ENCODE measurements around the gene ZBTB8OS. TPM values are rescaled to one million over a fixed set of nuclear protein-coding genes. Genes with fewer than 3 reads are reported as not detected.

The ZBTB8OS gene
- total and polyA plus RNA-seq, 9 of the 15 experiments (the other 6 are each of a cell fraction or from before 2014, with no cell fraction given) = 54.8 to 230 (median 107) TPM

- TF ChIP-seq ZBTB11 (CRISPR knock-in tag; IDR thresholded peaks at IDR 0.05) (peak in 1 of 3 experiments; percentile 30; a peak in 3 of 6 replicates), RBM17 (IDR thresholded peaks at IDR 0.05; ENCODE audit: borderline replicate concordance, low read depth, low read length) (no peak), NBN (IDR thresholded peaks at IDR 0.05; ENCODE audit: low read depth) (no peak), TGIF2 (CRISPR knock-in tag; IDR thresholded peaks at IDR 0.05) (no peak), PHF20 (IDR thresholded peaks at IDR 0.05; ENCODE audit: partially characterized antibody) (peak; percentile 61), ZNF280B (CRISPR knock-in tag; IDR thresholded peaks at IDR 0.05) (no peak), MCM5 (IDR thresholded peaks at IDR 0.05; ENCODE audit: low read depth) (no peak), VEZF1 (CRISPR knock-in tag; IDR thresholded peaks at IDR 0.05) (no peak), RBM34 (IDR thresholded peaks at IDR 0.05; ENCODE audit: borderline replicate concordance, insufficient read depth, low read length) (no peak), MNT (conservative IDR thresholded peaks at IDR 0.05) (no peak; a peak in 2 of 4 replicates), MAX (CRISPR knock-in tag; IDR thresholded peaks at IDR 0.05) (no peak), ZNF561 (CRISPR knock-in tag; conservative IDR thresholded peaks at IDR 0.05) (no peak), KDM2B (CRISPR knock-in tag; IDR thresholded peaks at IDR 0.05) (no peak), TAF15 (IDR thresholded peaks at IDR 0.05; ENCODE audit: low read depth, low read length) (no peak), NFIC (IDR thresholded peaks at IDR 0.05) (peak; percentile 67), ZKSCAN3 (CRISPR knock-in tag; IDR thresholded peaks at IDR 0.05) (no peak), HMG20A (CRISPR knock-in tag; conservative IDR thresholded peaks at IDR 0.05) (no peak), HNRNPUL1 (IDR thresholded peaks at IDR 0.05; ENCODE audit: low read length) (no peak), TEAD4 (IDR thresholded peaks at IDR 0.05; ENCODE audit: low read length) (no peak; the same call in 1 of the 2 replicates), TEAD4 (CRISPR knock-in tag; IDR thresholded peaks at IDR 0.05; ENCODE audit: borderline replicate concordance) (no peak), ZKSCAN8 (CRISPR knock-in tag; IDR thresholded peaks at IDR 0.05) (no peak)
These were observed at the start of gene ZBTB8OS (continued) for GRCh38 chr1:32650248-32650751.
